HG03342 (cell line): ENCODE data around the gene ATXN7.

Experiments
- ATAC-seq: cut with Tn5 transposase; IDR thresholded peaks from one replicate; pipeline ENCODE4 v1.9.1; 2021; ENCODE audit warnings: mild to moderate bottlenecking, moderate library complexity; ENCODE audit not compliant: unreplicated experiment

Gene ATXN7

GRCh38 chr3:63932509-63933212 lies 69.0 kb downstream of the ATXN7 start:
- no peak for ATAC-seq

DNA sequence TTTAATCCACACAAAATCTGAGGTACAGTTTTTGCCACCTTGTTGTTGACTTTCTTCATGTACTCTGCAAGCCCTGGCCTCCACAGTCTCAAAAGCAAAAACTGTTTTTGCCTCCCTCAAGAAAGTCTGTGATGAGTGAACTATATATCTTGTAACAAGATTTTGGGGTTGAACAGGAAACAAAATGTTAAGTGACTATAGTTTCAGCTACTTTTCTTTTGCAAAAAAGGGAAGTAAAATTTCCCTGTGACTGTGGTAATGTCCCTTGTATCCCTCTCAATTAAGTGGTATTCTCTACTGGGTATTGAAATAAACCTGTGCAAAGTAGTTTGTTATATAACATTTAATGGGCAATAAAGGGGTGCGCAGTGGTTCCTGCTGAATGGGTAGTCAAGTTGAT lies 69.8 kb downstream of the ATXN7 start:
- peak; percentile 64 for ATAC-seq

GRCh38 chr3:63934041-63934866 lies 70.6 kb downstream of the ATXN7 start:
- ATAC-seq, result no peak

DNA sequence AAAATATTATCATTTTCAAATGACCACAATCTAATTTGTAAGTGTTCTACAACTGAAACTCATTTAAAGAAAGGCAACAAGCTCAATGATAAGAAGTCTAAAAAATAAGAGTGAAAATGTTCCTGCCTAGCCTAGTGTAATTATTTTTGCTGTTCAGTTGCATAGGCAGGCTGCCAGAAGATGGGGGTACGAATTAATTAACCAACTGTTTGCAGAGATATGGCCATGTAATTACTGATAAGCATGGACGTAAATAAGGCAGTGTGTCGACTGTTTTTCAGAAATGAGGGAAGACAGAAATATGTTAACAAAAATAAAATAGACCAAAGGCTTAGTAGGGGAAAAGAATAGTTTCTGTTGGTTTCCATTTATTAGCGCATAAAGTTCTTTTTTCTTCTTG lies 73.3 kb downstream of the ATXN7 start:
- ATAC-seq, result no peak

DNA sequence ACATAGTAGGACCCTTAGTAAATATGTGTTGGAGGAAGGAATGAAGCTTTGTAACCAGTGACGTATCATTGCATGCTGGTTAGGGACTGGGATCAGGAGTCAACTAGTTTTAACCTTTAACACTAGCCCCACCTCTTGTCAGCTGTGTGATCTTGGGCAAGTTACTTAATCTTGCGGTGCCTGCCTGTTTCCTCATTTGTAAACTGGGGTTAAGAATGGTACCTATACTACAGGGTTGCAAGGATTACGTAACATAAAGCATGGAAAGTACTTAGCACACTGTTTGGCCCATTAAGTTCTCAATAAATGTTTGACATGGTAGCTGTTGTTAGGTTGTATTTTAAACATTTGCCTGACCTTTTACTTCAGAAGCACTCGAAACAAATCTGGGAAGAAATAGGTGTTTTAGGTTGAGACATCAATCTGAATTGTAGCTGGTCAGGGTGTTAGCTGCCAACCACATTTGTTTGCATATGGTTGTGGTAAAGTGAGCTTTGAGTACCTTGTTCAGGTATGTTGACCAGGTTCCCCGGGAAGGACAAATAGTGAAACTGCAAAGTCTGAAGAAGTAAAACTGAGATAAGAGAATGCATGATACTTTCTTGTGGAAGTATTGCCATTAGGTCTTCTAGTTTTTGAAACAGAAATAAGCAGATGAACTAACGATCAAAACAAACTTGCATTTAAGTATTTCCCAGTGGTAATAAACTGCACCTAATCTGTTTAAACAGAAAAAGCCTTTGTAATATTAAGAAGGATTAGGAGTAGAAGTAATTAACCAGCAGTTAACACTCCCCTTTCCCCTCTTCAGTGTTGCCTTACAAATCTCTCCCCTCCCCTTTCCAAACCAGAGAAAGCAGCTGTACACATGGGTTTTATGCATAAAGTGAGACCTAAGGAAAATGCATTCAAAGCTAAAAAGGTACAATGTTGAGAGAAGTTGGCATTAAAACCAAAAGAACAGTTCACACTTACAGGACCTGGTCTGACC lies 74.3 kb downstream of the ATXN7 start:
- peak; percentile 72 for ATAC-seq

DNA sequence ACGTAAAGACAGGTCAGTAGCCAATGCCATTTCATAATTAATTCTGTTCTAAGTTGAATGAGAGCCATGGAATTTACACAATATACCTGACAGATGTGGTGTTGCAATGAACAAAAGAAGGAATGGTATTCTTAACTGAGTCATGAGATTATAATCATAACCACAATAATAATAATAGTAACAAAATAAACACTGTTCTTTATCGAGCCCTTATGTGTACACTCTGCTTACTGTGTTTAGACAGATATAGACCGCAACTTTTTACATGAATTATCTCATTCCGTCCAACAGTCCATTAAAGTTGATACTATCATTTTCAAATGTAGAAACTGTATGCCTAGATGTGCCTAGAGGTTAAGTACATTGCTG lies 76.7 kb downstream of the ATXN7 start:
- no peak for ATAC-seq

- ATAC-seq, result no peak
Observed at GRCh38 chr3:63942528-63942927, 78.9 kb downstream of the ATXN7 start.

DNA sequence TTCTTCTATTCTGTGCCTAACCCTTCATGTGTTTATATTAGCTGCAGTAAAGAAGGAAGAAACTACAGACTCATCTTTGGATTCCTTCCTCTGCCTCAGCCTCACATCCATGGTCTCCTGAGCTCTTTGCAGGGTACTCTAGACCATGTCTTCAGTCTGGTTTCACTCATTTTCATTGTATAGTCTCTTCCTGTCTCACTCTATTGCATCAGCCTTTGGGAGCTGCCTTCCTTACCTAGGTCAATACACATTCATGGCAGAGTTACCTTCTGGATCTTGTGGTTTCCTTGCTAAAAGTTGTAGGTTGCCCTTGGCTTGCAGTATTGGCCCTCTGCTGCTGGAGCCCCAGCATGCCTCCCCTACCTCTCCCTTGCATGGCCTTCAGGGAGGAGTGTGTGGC lies 80.0 kb downstream of the ATXN7 start:
- ATAC-seq, result no peak

- no peak for ATAC-seq
Observed at GRCh38 chr3:63945558-63946096, 82.0 kb downstream of the ATXN7 start.

- no peak for ATAC-seq
Observed at GRCh38 chr3:63946753-63947152, 83.1 kb downstream of the ATXN7 start.

- no peak for ATAC-seq
Observed at GRCh38 chr3:63947594-63947993, 83.9 kb downstream of the ATXN7 start.

DNA sequence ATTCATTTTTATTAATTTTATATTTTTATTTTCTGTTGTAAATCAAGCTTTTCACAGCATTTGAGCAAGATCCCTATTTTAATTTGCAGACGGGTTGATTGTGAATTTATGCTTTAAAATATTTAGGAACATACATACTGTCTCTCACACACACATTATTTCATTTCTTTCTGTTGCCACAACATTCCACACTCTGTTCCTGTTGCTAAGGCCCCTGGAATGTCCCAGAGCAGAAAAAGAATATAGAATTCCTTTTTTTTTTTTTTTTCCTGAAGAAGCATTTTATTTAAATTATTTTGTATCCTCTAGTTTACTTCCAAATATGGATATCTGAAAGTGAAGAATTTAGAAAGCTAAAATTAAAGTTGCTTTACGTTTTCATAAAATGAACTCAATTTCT lies 85.3 kb downstream of the ATXN7 start:
- ATAC-seq, result no peak

GRCh38 chr3:63950698-63951097 lies 87.0 kb downstream of the ATXN7 start:
- no peak for ATAC-seq

DNA sequence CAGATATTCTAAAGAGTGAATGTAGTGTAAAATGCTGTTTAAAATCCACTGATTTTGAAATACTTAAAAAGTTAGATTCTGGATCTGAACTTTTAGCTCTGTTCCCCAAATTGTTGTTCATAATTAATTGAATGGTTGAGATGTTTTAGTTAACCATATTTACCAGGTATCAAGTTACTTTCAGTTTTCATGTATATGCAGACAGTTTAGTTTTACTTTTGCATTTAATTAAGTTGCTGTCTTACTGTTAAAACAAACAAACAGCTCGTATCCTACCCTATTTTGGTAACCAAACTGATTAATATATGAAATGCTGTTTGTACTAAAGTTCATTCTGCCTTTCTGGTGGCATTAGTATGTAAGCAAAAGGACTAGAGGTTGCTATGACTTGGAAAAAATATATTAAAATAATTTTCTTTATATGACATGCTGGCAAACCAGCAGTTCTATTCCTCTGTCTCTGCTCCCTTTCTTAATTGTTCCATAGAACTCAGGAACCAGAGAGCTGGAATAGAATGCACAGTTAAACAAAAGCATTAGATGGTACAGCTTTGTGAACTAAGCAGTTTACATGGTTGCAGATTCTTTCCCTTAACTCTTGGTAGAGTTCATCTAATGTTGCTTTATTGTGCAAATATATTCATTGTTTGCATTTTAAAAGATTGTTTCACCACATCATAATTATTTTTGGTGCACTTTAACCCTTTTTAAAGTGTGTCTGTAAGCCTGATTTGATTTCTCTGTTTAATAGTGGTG lies 88.0 kb downstream of the ATXN7 start:
- peak; percentile 66 for ATAC-seq

DNA sequence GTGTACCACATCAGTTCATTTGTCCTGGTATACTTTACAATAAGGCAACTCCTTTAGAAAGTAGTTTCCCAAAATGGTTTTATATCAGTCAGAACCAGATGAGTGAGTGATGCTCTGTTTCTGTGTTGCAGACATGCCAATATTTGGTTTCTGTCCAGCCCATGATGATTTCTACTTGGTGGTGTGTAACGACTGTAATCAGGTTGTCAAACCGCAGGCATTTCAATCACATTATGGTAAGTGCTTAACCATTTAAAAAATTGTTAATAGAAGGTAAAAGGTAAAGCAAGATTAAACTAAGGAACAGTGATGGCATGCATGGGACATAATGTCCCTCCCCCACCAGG lies 88.6 kb downstream of the ATXN7 start:
- no peak for ATAC-seq

DNA sequence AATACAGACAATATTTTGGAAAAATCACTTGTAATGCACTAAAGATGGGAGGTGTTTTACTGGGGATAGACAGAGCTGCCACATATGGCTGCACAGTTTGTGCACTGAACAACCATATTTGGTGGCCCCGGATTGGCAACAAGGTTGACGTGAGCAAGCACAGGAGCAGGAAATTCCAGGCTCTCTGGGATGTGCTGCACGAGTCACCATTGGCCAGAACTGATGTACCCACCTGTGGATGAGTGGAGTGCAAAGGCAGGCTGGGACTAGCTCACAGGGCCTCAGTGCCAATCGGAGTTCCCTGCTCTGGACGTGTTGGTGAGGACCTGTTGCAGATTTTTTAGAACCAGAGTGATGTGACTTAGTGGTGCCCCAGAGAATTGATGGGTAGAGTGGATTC lies 90.5 kb downstream of the ATXN7 start:
- no peak for ATAC-seq

GRCh38 chr3:63955036-63955650 lies 91.5 kb downstream of the ATXN7 start:
- no peak for ATAC-seq

GRCh38 chr3:63955830-63956545 lies 92.3 kb downstream of the ATXN7 start:
- no peak for ATAC-seq

- no peak for ATAC-seq
Observed at GRCh38 chr3:63959146-63959545, 95.5 kb downstream of the ATXN7 start.
